Osteoblast (primary cell): ENCODE measurements around the gene CEACAM7. TPM values are rescaled to one million over a fixed set of nuclear protein-coding genes. Genes with fewer than 3 reads are reported as not detected.
"Not testable (repeated sequence)": the region's sequence is repeated elsewhere in the genome, so short reads cannot be mapped to it uniquely, and the experiment has no call there.

Experiments
- DNase-seq: peaks from one replicate; pipeline ENCODE4 v3.0.0; 2011; ENCODE audit warnings: low spot score, mixed read lengths; ENCODE audit not compliant: insufficient read length; ENCODE audit errors: missing footprints
- H2AFZ ChIP-seq: 2 replicates; pipeline ENCODE4 v1.6.0; 2011; ENCODE audit warnings: mild to moderate bottlenecking, low read length
- H3K27ac ChIP-seq: 2 replicates; pipeline ENCODE4 v1.5.1; 2011; ENCODE audit warnings: mild to moderate bottlenecking, low read depth, low read length, moderate library complexity
- H3K27me3 ChIP-seq: 2 replicates; pipeline ENCODE4 v1.6.0; 2012; ENCODE audit warnings: mild to moderate bottlenecking, control low read depth, inconsistent platforms, low read length, moderate library complexity; ENCODE audit not compliant: insufficient read depth
- H3K36me3 ChIP-seq: 2 replicates; pipeline ENCODE4 v1.5.1; 2011; ENCODE audit warnings: mild to moderate bottlenecking, low read length, control low read depth, moderate library complexity; ENCODE audit not compliant: insufficient read depth
- H3K4me1 ChIP-seq: 2 replicates; pipeline ENCODE4 v1.5.1; 2011; ENCODE audit warnings: mild to moderate bottlenecking, low read length, control low read depth, moderate library complexity; ENCODE audit not compliant: insufficient read depth
- H3K4me2 ChIP-seq: 2 replicates; pipeline ENCODE4 v1.6.0; 2011; ENCODE audit warnings: mild to moderate bottlenecking, low read length; ENCODE audit not compliant: insufficient read depth
- H3K4me3 ChIP-seq: fragments of 200-600 bp; sonication (generic); 3 replicates; pipeline ENCODE4 v1.5.1; 2012; ENCODE audit warnings: mild to moderate bottlenecking, low read length, inconsistent platforms; ENCODE audit not compliant: insufficient read depth
- H3K79me2 ChIP-seq: 2 replicates; pipeline ENCODE4 v1.6.0; 2012; ENCODE audit warnings: mild to moderate bottlenecking, low read length, control low read depth, inconsistent platforms; ENCODE audit not compliant: insufficient read depth
- H3K9me3 ChIP-seq: 2 replicates; pipeline ENCODE4 v1.5.1; 2011; ENCODE audit warnings: low read depth, low read length, control low read depth
- H4K20me1 ChIP-seq: 2 replicates; pipeline ENCODE4 v1.6.0; 2012; ENCODE audit warnings: mild to moderate bottlenecking, low read length, control low read depth; ENCODE audit not compliant: insufficient read depth
- CTCF ChIP-seq: IDR thresholded peaks from 2 replicates; pipeline ENCODE4 v1.5.1; 2011; ENCODE audit warnings: mild to moderate bottlenecking, low read depth, low read length, moderate library complexity; ENCODE audit errors: extremely low read depth
- total RNA-seq: library from RNA; depleted of rRNA; stranded (reverse); fragments of >200 nt; gene quantifications from 2 replicates; pipeline ENCODE4 v1.2.3, GENCODE V29; 2012

The CEACAM7 gene
- total RNA-seq, 1 donor, result not detected

- DNase-seq, result no peak
- Histone ChIP-seq H3K36me3 (no peaks in the 10 kb centered on the region), H4K20me1 (no peaks in the 10 kb centered on the region), H3K9me3 (no peaks in the 10 kb centered on the region), H3K27ac (no peak overlapping the region), H3K4me1 (no peaks in the 10 kb centered on the region), H3K79me2 (no peaks in the 10 kb centered on the region), H3K4me2 (no peak overlapping the region), H3K4me3 (no peak overlapping the region), H2AFZ (no peak overlapping the region), H3K27me3 (peaks cover 6% of the 10 kb centered on the region)
- no peak for TF ChIP-seq CTCF
These were observed 23.5 kb upstream of the CEACAM7 start for GRCh38 chr19:41711376-41712261.

- Histone ChIP-seq H3K4me3 (no peak overlapping the region), H3K4me1 (no peaks in the 10 kb centered on the region), H2AFZ (no peak overlapping the region), H3K9me3 (no peaks in the 10 kb centered on the region), H3K27me3 (peaks cover 6% of the 10 kb centered on the region), H4K20me1 (no peaks in the 10 kb centered on the region), H3K36me3 (no peaks in the 10 kb centered on the region), H3K27ac (no peak overlapping the region), H3K4me2 (no peak overlapping the region), H3K79me2 (no peaks in the 10 kb centered on the region)
- DNase-seq, result no peak
- no peak for TF ChIP-seq CTCF
These were observed 22.0 kb upstream of the CEACAM7 start for GRCh38 chr19:41709951-41710645.

GRCh38 chr19:41709516-41709915, 21.4 kb upstream of the CEACAM7 start:
- not testable (repeated sequence) for H3K4me2 ChIP-seq, H3K9me3 ChIP-seq, H3K4me3 ChIP-seq, H3K4me1 ChIP-seq, H3K79me2 ChIP-seq, H4K20me1 ChIP-seq, H3K27me3 ChIP-seq, H3K36me3 ChIP-seq, DNase-seq, H2AFZ ChIP-seq, H3K27ac ChIP-seq

GRCh38 chr19:41708481-41708880, 20.4 kb upstream of the CEACAM7 start, which contains the start of gene CEACAM5:
Gene CEACAM5 (plus strand): TSS chr19:41708626. CDS start chr19:41708732, 106 bp downstream.
- no peaks in the 10 kb centered on the region for H3K36me3 ChIP-seq
- no peak within 1 kb of the TSS for H3K27ac ChIP-seq
- no peak within 1 kb of the TSS for H3K4me2 ChIP-seq
- TF ChIP-seq CTCF, result no peak
- no peak within 1 kb of the TSS for H3K4me3 ChIP-seq
- H4K20me1 ChIP-seq, result no peaks in the 10 kb centered on the region
- no peak within 1 kb of the TSS for H2AFZ ChIP-seq
- H3K4me1 ChIP-seq, result no peaks in the 10 kb centered on the region
- H3K27me3 ChIP-seq, result peaks cover 4% of the 10 kb centered on the region
- no peak for DNase-seq
- no peaks in the 10 kb centered on the region for H3K9me3 ChIP-seq
- H3K79me2 ChIP-seq, result no peaks in the 10 kb centered on the region
